NCI-H345 treated with DMSO at 0.1 percent for 48 hours (cell line): Measurements from ENCODE around the gene COQ10B.
"Not testable (repeated sequence)": the region's sequence is repeated elsewhere in the genome, so short reads cannot be mapped to it uniquely, and the experiment has no call there.

Source experiments
- DNase-seq: peaks from one replicate; lab custom pipeline; 2025; ENCODE audit not compliant: unreplicated experiment; lab: John Stamatoyannopoulos, UW

The COQ10B gene

DNA sequence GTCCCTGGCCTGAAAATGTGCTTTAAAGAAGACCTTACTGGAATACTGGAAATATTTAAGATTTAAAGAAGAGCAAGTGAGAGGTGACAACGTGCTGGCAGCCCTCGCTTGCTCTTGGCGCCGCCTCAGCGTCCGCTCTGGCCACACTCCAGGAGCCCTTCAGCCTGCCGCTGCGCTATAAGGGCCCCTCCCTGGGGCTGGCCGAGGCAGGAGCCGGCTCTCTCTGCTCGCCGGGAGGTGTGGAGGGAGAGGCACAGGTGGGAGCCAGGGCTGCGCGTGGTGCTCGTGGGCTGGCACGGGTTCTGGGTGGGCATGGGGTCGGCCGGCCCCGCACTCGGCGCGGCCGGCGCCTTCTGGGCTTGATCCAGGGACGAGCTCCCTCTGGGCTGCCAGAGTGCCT is 2.9 kb upstream of the COQ10B start:
- no peak for DNase-seq

DNA sequence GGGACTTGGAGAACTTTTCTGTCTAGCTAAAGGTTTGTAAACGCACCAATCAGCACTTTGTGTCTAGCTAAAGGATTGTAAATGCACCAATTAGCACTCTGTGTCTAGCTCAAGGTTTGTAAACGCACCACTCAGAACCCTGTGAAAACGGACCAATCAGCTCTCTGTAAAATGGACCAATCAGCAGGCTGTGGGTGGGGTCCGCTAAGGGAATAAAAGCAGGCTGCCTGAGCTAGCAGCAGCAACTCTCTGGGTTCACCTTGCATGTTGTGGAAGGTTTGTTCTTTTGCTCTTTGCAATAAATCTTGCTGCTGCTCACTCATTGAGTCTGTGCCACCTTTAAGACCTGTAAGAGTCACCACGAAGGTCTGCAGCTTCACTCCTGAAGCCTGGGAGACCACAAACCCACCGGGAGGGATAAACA is 2.4 kb upstream of the COQ10B start:
- not testable (repeated sequence) for DNase-seq

DNA sequence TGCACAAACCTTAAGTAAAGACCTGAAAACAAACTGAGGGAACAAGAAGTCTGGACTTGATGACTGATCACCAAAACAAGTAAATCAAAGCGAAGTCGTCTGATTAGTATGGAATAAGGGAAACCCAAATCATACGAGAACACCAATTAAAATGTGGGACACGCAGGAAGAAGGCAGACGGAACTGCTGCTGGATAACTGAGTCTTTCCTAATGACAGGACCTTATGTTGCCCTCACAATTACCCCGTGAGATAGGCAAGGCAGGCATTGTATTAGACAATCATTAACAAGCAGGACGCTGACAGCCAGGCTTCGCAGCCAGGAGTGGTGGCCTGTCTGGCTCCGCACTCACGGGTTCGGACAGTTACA is 614 bp upstream of the COQ10B start:
- no peak for DNase-seq

DNA sequence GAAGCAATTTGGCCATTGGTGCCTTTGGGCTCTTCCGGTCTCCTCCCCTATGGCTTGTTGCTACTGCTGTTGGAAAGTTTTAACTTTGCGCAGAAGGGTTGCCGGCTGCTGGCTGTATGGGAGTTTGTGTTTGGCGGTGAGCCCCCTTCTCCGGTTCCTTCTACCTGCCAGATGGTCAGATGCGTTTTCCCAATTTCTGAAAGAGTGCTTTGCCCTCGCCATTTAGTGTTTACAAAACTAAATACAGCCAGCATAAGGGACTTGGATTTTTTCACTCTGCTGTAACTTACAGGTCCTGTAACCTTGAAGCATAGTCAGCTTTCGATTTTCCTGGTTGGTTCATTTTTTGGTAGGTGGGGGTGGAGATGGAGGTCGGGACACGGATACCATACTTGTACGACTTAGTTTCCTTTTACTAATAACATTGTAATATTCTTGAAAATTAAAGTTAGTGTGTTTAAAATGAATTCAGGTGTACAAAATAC is 604 bp downstream of the COQ10B start:
- DNase-seq = no peak

DNA sequence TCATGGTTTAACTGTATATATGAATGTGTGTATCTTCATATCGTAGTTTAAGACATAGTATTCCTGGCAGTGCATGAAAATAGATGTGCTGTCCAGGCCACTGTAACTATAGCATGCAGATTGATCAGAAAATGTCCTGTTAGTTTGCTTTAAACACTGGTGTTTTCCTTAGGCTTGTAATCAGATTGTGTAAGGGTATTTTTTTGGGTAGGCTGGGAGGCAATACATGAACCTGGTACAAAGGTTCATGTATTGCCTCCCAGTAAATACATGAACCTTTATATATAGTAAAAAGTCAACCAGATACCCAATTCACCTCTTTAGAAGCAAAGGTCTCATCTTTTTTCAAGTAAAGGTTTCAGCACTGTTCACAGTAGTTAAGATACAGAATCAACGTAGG is 1.6 kb downstream of the COQ10B start:
- no peak for DNase-seq

DNA sequence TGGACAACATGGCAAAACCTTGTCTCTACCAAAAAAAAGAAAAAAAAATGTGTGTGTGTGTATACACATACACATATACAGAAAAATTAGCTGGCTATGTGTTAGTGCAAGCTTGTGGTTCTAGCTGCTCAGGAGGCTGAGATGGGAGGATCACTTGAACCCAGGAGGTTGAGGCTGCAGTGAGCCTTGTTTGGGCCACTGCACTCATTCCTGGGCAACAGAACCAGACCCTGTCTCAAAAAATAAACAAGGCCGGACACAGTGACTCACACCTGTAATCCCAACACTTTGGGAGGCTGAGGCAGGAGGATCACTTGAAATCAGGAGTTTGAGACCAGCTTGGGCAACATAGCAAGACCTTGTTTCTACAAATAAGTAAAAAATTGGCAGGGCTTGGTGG is 2.1 kb downstream of the COQ10B start:
- DNase-seq = no peak

DNA sequence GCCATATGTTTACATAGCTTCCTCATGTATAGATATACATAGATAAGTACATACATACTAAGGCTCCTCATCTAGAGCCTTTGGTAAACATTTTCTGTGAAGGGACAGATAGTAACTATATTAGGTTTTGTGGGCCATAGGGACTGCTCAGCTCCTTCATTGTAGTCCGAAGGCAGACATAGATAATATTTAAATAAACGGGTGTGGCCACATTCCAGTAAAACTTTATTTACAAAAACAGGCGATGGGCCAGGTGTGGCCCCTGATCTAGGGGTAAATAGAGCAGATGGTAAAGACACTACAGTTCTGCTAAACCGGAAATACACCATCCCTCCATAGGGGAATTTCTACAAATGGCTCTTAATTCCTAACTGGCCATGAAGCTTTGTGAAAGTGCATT is 7.3 kb downstream of the COQ10B start:
- DNase-seq = no peak

DNA sequence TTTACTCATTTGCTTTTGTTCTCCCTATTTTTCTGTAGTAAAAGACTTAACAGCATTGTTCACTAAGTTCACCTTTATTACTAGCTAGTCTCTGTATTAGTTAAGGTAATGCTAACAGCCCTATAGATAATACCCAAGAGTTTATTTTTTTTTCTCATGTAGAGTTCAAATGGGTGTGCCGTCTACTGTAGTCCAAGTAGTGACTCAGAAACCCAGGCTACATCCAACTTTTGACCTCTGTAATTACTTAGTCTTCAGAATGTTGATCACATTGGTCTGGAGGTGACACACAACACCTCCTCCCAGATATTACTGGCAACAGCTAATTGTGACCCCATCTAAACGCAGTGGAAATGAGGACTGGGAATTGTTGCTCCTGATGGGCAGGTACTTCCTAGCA is 7.7 kb downstream of the COQ10B start:
- no peak for DNase-seq

DNA sequence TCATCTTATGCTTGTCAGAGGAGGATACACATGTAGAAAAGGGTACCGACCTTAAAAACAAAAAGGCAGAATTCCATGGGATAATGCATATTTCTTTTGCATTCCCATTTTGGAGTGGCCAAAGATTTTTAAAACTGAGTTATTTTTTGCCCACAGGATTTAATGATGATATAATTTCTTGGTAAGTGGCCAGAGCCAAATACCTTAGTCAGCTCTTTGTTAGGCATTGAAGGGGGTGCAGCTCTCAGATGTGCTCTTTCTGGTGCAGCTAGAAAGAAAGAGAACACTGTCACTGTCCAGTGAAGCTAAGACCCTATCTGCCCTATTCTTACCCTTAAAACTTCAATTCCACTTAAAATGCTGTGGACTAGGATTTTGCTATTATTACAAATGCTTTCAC is 10.8 kb downstream of the COQ10B start:
- no peak for DNase-seq

DNA sequence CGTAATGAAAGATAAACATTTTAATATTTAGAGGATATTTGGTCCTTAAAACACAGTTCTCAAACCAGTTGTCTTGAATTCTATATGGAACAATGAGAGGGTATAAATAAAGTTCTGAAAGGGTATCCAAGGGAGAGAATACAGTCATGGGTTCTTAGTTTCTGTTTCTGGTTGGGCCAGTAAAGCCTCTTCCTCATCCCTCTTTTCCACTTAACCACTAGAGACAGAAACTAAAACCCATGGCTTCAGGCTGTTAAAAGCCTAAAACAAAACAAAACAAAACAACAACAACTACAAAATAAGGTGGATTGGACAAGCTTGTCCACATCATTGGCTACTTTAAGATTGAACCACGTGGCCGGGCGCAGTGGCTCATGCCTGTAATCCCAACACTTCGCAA is 18.8 kb downstream of the COQ10B start:
- DNase-seq = no peak

DNA sequence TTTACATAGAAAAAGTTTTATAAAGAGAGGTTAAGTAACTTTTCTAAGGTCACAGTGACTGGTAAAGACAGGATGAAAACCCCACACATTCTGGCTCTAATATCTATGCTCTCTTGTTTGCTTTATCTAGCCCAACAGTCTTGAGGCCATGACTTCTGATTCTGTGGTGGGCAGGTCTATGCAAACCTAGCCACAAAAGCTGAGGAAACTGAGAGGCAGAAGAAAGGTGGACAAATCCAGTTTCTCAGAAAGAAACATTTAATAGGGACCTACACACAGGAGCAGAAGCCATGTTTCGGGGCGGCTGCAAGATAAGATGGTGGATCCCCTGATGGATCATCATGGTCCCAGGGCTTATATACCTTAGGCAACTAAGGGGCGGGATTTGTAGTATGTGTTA is 24.4 kb downstream of the COQ10B start:
- DNase-seq = no peak

DNA sequence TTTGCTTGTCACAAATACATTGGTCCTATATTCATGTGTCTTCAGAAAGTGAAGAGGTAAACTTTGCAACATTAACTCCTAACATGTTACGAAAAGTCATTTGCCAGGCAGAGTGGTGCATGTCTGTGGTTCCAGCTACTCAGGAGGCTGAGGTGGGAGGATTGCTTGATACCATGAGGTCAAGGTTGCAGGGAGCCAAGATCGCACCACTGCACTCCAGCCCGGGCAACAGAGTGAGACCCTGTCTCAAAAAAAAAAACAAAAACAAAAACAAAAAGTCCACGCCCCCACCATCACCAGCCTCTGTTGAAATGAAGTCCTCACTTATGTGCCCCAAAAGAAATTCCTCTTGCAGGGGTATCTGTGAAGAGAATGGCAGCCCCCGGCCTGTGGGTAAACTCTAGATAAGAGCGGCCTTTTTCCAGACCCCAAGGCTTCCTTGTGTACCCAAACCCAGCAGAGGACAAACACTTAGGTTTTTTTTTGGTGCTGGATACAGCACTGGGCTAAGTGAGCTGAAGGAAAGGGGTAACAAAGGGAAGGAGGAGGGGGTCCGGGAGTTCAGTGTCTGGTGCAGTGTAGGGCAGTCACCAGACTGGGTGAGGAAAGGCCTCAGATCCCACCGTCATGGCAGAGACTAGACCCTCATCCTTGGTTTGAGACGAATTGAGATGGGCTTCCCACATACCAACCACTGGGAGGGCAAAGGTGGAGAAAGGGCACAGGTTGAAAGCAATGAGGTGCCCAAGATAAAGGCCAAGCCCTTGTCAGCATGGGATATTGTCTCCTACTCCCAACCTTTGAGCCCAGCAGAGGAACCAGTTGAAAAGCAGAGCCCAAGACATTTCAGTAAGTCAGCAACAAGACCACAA is 27.0 kb downstream of the COQ10B start:
- DNase-seq = no peak

DNA sequence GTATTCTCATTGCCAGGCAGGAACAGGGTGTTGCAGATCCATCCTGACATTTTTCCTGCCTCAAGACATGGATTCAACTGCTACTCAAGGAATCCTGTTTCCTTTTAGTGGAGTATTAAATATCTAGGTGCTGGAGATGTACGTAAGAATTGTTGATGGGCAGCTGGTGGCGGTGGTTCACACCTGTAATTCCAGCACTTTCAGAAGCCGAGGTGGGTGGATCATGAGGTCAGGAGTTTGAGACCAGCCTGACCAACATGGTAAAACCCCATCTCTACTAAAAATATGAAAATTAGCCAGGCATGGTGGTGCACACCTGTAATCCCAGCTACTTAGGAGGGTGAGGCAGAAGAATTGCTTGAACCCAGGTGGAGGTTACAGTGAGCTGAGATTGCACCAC is 30.9 kb downstream of the COQ10B start:
- DNase-seq = not testable (repeated sequence)

DNA sequence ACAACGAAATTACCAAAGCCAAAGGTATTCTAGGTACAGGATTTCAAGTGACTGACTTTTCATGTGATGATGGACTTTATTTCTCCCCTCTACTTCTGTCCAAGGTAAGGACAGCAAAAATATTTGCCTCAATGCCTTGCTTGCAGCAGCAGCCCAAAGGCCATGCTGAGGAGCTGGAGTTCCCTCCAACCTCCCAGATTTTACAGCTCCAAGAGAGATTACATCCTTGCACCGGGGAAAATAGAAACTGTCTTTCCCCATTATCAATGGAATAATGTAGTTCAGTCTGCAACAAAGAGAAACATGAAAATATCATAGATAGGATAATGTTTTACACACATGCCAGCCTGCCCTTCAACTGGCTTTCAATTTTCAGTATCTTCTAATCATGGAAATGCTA is 32.8 kb downstream of the COQ10B start:
- no peak for DNase-seq

DNA sequence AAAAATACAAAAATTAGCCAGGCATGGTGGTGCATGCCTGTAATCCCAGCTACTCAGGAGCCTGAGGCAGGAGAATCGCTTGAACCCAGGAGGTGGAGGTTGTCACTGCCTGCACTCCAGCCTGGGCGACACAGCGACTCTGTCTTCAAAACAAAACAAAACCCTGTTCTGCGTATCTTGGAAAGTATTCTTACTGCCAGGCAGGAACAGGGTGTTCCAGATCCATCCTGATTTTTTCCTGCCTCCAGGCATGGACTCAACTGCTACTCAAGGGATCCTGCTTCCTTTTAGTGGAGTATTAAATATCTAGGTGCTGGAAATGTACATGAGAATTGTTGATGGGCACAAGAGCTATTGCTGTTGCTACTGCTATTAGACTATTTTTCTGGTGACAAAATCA is 34.0 kb downstream of the COQ10B start:
- no peak for DNase-seq

DNA sequence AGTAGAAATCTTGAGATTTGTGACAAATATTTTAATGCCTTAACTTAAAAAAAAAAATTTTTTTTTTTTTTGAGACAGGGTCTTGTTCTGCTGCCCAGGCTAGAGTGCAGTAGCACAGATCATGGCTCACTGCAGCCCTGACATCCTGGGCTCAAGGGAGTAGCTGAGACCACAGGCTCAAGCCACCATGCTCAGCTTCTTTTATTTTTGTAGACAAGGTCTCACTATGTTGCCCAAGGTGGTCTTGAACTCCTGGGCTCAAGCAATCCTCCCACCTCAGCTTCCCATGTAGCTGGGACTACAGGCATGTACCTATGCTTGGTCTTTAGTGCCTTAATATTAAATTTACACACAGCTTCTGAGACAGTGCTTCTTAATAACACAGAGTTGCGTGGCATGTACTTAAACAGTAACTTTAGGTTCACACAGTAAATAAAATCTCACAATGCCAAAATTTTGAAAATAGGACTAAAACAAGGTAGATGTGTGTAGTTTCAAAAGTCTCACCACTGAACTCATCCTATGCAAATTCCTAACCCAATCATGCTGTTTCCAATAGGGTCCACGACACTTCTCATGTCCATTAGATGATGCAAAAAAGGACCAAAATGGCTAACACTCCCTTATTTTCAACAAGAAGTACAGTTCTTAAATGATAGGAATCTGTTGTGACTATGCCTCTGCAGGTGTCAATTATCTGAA is 42.2 kb downstream of the COQ10B start:
- DNase-seq = no peak

DNA sequence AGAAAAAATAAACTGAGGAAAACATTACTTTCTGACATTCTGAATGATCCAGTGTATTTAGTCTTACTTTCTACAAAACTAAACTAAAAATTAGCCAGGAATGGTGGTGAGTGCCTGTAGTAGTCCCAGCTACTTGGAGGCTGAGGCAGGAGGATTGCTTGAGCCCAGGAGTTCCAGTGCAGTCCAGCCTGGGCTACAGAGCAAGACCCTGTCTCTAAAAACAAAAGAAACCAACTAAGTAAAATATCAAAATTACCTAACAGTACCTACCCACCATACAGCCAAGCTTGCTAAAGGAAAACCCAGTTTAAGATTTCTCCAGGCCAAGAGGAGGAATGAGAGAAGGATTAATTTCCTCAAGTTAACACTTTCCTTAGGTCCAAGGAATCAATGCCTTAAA is 43.3 kb downstream of the COQ10B start:
- no peak for DNase-seq

DNA sequence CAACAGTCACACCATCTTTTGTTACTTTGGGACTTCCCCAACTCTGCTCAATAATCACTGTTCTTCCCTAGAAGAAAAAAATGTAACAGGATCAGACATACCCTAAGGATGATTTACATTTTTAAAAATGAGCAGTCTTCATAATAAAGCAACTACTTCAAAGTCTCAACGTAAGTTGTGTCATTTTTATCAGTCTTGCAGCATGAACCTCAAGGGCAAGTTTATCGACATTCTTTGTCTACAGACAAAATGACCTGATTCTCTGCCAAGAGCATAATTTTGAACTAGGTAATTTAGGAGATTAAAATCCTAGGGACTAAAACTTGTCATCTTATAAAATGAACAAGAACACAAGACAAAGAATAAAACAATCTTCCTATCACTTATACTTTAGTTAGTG is 44.0 kb downstream of the COQ10B start:
- DNase-seq = no peak

DNA sequence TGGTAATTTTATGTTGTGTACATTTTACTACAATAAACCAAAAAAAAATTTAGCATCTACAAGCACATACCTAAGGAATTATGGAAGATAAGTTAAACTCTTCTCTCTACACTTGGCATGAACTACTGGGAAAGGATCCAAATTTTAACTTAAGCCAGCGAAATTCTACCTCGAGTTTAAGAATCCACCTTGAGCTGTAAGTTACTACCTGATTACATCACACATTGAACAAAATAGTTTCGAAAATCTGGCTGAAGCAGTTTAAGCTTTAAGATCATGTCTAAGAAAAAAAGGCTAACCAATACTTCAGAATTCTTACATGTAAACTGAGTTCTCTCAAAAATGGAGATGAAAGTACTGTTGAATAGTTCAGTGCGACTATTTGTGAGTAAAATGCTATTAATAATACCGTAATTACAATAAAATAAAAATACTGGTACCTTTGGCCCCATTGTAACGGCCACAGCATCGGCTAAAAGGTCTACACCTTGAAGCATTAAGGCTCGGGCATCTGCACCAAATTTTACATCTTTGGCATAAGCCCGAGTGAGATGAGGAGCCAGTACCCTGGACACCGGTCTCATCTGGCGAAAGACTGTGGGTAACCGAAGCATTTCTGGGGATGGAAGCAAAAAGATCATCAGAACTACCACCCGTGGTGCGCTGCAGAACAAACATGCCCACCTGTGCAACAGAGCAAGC is 45.0 kb downstream of the COQ10B start:
- no peak for DNase-seq

DNA sequence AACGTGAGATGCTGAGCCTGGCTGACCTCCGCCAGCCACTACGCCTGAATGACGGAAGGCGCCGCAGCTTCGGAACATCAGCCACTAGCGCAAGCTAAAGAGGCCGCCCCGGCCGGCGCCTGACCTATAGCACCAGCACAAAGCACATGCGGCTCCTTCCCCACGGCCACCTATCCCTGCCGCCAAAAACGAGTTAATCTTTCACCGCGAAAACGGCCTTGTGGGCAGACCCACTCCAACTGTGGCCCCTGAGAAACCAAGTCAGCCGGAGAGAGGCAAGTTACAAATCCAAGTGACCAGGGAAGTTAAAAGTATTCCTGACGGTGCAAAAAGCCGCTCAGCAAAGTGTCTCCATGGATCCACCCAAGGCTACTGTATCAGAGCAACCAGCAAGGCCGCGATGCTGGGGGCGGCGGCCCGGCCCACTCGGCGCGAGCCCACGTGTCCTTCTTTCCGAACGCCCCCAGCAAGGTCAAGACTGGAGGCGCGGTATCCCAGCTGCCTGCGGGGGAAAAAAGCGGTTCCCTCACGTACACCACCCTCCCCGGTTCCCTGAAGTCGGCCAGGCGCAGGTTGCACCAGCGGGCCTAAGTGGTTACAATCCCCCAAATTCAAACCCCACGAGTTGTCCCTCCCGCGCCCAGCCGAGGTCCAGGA is 45.7 kb downstream of the COQ10B start:
- DNase-seq = no peak
